HG03558 (cell line): ENCODE measurements around the gene HSPB9.

Experiments used
- ATAC-seq: cut with Tn5 transposase; IDR thresholded peaks from one replicate; pipeline ENCODE4 v1.9.1; 2021; ENCODE audit warnings: moderate number of reproducible peaks; ENCODE audit not compliant: unreplicated experiment; ENCODE audit errors: extremely low read depth

HSPB9 gene, protein sequence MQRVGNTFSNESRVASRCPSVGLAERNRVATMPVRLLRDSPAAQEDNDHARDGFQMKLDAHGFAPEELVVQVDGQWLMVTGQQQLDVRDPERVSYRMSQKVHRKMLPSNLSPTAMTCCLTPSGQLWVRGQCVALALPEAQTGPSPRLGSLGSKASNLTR

DNA sequence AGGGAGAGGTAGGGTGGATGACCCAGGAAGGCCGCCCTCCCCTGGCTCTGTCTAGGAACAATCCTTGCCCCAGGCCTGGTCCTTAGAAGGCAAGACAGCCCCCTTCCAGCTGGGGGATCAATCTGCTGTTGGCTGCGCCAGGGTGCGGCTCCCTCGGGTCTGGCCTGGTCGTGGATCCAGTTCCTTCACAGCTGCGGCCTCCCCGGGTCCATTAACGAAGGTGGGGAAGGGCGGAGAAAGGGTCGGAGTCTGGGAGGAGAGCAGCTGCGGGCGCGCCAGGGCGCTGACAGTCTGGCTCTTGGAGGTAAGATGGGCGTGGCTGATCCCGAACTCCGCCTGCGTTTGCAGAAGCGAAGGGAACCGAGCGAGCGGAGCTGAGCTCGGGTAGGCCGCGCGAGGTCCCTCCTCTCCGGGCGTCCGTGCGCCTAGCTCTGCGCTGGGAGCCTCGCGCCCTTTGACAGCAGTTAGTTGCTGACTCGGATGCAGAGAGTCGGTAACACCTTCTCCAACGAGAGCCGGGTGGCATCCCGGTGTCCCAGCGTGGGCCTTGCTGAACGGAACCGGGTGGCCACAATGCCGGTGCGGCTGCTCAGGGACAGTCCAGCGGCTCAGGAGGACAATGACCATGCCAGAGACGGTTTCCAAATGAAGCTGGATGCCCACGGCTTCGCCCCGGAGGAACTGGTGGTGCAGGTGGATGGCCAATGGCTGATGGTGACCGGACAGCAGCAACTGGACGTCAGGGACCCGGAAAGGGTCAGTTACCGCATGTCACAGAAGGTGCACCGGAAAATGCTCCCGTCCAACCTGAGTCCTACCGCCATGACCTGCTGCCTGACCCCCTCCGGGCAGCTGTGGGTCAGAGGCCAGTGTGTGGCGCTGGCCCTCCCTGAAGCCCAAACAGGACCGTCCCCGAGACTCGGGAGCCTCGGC, at the start of gene HSPB9:
Gene HSPB9 (plus strand): TSS at position 434 of the 933 bp plus-strand sequence. CDS start 47 bp downstream, at position 481.
- no peak for ATAC-seq

DNA sequence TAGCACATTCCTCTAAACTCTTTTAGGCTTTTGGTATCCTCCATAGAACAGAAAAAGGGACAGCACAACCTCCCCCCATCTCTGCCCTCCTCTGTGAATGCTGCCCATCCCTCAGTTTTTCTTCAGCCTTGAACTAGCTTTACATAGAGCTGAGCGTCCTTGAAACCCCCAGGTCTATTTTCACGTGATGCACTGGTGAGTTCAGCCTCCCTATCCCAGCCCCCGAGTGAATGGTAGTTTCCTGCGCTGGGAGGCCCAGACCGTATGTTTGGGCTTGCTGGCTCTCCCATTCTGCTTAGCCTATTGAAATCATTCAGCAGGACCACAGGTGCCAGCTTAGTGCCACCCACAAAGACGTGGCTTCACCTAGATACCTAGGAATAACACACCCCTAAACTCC, 46.8 kb upstream of the HSPB9 start:
- ATAC-seq, result no peak

DNA sequence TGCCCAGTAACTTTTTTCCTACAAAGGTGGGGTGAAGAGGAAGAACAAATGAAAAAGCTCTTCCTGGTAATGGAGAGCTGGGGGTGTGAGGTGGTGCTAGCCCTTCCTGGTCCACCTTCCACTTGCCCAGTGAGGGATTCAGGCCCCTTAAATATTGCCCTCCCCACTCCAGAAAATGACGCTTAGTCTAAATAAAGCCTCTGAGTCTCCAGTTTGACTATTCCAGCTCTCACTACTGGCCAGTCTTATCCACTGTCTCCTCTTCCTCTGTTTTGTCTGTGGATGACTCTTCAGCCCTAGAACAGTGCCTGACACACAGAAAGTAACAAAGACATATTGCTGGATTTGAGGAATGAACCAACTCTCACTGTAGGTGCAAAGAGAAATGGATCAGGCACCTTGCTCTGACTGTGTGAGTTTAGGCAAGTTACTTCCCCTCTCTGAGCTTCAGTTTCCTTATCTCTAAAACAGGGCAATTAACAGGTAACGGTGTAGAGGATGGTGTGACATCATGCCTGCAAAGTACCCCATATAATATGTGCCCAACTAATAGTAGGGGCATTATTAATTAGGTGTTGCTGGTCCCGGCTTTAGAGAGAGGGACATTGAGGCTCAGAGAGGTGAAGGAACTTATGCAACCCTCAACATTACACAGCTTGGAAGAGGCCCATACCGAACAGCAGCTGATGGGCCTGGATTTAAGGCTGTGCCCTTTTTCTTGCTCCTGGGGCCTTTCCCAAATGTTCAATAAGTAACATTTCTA, 45.6 kb upstream of the HSPB9 start:
- no peak for ATAC-seq

DNA sequence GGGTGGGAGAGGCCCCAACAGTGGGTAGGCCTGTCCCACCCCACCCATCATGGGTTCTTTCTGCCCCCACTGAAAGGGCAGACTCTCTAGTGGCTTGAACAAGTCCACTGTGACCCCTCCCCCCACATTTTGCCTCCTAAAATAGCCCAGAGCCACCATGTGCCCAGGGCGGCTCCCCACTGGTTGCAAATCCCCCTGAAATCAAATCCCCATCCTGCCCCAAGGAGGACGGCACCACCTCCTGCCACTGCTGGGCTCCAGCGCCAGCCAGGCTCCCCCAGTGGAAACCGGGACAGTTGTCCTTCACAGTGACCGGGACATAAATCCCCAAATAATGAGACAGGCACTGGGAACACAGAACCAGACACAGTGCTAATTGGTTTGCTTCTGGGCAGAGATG, 44.8 kb upstream of the HSPB9 start:
- ATAC-seq, result no peak

DNA sequence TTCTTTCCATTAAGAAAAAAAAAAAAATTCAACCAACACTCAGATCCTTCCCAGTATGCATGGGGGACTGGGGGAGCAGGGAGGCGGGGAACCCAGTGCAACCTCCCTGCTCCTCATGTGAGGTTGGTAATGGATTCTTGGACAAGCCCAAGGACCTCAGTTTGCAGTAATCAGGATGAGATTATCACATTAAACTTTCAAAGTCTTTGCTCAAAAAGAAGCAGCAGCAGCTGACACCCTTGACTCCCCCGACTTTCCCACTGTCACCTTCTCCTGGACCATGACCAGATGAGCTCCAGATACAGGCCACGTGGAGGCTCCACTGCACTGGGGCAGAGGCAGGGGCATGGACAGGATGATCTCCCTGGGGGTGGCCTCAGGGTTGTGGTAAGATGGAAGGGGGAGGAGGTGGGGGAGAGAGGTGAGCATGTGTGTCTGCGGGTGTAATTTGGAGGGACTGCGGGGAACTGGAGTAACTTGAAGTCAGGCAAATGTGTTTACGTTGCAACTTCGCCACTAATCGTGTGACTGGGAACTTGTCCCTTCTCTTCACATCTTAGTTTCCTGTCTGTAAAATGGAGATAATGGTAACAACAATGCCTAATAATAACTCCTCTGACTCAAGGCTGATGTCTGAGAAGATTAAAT, 44.1 kb upstream of the HSPB9 start:
- no peak for ATAC-seq

DNA sequence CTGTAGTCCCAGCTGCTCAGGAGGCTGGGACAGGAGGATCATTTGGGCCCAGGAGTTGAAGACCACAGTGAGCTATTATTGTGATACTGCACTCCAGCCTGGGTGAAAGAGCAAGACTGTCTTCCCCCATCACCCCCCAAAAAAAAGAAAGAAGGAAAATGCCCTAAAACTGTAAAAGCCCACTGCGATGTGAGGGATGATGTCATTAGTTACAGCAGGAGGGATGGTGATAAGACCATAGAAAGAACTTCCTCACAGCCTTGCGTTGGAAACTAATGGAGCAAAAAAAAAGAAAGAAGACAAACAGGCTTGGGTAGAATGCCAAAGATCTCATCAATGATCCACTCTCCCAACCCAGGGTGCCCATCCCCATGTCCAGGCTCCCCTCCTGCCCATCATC, 43.1 kb upstream of the HSPB9 start:
- ATAC-seq, result no peak

DNA sequence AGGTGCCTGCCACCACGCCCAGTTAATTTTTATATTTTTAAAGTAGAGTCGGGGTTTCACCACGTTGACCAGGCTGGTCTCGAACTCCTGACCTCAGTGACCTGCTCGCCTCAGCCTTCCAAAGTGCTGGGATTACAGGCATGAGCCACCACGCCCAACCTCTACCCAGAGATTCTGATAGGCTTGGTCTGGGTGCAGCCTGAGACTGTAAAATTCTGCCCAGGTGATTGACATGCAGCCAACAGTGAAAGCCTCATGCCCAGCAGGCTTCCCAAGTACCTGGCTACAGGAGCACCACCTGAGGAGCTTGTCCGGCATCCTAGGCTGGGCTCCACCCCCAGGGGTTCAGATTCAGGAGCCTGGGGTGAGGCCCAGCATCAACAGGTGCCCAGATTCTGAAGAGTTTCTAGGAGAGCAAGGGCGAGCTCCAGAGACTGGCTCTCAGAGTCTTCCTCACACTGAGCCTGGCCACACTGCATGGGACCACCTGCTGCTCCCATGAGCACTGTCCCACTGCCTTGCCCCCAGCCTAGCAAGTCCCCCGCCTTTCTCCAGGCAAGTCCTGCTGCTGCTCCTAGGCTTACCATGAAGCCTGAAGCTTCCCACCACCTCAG, 41.0 kb upstream of the HSPB9 start:
- ATAC-seq, result no peak

DNA sequence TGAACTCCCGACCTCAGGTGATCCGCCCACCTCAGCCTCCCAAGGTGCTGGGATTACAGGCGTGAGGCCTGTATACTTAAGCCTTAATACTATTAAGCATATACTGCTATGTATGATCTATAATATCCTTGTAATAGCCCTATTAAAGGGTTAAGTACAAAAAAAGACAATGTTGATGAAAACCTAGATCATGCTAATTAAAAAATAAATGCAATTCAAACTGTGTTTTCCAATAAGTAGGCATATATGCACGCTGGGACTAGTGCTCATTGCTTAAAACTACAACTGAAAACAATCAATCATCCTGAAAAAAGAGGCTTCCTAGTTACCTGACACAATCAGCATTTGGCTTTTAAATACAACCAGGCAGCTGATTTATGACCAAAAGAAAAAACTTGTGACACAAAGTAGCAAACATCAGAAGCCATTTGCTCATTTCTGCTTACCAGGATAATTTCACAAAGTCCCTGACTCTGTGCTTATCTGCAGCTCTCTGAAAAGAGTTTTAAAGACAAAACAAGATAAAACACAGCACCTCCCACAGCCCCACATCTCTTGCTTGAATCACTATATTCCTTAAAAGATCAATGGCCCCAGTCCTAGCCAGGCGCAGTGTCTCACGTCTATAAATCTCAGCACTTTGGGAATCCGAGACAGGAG, 35.4 kb upstream of the HSPB9 start:
- ATAC-seq, result no peak

DNA sequence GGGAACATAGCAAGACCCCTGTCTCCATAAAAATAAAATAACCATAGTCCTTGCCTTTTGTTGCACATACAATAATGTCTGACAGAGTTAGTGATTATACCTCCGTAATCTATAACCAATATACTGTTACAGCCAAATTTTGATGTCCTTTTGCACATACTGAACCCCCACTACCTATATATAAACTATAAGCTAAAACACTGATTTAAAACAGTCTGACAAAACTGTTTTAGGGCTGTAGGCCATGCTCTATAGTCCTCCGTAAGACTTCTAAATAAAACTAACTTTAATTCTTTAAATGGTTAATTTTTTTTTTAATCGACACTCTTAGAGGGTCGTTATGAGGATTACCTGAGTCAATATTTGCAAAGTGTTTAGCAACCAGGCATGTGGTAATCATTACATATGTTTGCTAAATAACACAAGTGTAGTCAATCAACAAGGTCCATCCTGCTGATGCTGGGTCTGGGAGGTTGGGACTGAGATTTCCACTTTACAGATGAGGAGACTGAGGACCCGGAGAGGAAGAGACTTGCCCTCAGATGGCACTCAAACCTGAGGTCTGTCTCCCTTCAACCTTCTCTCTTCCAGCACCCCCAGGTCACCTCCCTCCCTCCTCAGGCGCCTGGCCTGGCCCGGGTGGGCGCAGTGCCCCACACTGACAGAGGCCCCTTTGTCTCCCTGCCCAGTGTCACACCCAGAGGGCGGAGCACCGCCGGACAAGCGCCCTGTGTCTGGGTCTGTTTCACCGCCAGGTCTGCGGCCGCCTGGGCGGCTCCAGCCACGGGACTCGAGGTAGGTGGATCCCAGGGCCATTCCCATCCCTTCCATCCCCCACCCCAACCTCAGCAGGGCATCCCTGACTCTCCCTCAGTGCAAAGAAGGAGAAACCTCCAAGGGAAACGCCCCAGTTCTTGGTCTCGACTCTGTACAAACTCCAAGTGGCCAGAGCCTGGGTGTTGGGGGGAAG, 34.6 kb upstream of the HSPB9 start:
- ATAC-seq, result no peak

DNA sequence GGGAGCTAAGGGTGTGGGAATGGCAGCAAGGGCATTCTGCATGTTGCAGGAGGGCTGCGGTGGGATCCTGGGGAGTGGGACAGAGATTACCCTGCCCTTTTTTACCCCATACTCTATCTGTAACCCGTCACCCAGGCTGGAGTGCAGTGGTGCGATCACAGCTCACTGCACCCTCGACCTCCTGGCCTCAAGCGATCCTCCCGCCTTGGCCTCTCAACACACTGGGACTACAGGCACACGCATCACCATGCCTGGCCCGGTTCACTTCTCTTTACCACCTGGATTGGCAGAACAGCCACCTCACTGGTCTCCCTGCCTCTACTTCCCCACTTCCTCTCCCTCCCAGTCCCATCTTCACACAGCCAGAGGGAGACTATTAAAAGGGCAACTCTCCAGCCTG, 33.9 kb upstream of the HSPB9 start:
- no peak for ATAC-seq

DNA sequence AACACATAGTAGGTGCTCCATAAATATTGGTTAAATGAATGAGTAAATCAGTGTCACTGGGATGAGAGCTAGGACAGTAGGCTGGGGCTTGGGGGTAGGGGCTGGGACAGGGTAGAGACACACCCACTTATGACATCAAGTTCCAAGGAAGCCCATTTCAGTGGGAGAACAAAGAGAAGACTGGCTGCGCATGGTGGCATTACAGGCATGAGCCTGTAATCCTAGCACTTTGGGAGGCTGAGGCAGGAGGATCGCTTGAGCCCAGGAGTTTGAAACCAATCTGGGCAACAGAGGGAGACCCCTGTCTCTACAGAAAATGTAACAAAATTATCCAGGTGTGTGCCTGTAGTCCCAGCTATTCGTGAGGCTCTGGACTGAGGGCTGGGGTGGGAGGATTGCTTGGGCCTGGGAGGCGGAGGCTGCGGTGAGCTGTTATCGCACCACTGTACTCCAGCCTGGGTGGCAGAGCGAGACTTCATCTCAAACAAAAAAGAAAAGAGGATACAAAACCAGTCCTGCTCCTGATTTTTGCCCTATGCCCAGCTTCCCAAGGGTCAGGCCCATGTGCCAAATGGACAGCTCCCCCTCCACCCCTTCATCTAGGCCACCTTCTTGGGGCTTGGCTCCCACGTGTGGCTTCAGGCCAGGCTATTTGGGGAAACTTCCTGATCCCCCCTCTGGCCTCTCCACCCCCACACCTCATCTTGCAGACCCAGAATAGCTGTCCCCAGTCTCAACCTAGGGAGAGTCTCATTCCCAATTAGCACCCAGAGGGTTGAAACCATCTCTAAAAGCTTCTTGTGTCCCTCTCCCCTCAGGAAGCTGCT, 31.4 kb upstream of the HSPB9 start:
- ATAC-seq, result no peak

DNA sequence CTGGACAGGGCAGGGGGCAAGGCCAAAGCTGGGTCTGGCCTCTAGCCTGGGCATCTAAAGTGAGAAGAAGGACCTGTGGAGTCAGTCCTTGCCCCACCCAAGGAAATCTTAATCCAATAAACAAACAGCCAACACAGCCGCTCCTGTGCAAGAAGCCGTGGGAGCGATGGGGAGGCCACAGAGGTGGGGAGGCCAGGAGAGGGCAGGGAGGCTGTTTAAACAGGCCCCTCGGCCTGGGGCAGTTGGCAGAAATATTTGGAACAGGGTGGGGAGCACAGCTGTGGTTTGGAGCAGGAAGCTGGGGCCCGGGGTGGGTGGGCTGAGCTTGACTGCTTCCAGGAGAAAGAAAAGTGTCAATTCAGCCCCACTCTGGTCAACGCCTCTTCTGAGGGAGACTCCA, 29.7 kb upstream of the HSPB9 start:
- ATAC-seq, result no peak

DNA sequence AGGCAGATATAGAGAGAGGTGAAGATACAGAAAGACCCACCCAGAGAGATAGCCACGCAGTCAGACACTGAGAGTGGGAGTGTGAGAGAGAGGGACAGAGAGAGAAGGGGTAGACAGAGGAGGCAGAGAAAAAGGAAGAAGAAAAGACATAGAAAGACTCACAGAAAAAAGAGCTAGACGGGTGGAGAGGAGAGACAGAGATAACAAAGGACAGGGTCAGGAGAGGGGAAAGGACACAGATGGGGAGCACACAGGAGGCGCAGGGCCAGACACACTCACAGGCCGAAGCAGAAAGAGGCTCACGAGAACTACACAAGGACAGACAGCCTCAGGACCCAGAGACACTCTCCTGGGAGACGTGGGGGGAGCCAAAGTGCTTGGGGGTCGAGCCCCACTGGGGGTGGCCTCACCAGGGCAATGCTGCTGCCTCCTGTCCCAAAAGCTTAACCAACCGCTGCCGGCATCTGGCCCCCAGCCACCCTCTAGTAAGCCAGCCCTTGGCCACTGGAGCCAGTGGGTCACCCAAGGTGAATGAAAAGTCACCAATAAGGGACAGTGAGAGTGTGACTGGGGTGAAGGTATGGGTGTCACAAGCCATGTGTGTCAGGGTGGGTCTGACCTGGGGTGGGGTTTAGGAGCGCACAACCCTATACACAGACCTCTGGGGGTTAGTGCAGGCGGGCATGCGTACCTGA, 28.1 kb upstream of the HSPB9 start:
- no peak for ATAC-seq

DNA sequence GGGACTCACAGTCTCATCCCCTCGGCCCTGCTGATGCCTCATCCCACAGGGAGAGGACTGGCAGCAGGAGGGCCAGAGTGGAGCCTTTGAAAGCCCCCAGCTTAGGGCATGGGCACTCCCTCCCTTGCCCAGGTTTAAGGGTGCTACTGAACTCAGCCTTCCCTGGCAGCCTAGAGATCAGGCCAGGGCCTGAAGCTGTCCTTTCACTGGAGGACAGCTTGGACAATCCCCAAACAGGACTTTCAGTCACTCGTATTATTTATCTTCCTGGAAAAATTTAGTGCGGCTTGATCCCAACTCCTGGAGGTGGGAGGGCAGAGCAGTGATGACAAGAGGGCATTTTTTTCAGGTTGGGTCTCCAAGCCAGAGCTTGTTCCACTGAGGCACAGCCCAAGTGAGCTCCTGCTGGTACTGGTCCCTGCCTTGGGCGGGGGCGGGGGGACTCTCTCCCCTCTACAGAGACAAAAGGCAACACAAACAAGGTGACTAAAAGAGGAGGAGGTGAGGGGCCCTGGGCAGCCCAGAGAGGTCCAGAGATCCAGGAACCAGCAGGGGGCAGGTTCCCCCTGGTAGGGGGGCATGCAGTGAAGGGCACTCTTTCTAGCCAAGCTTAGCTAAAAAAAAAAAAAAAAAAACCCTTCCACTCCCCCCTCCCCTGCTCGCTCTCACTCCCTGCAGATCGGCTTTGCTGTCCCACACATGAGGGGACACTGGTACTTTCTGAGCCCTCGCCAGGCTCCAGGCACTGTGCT, 26.1 kb upstream of the HSPB9 start:
- no peak for ATAC-seq

DNA sequence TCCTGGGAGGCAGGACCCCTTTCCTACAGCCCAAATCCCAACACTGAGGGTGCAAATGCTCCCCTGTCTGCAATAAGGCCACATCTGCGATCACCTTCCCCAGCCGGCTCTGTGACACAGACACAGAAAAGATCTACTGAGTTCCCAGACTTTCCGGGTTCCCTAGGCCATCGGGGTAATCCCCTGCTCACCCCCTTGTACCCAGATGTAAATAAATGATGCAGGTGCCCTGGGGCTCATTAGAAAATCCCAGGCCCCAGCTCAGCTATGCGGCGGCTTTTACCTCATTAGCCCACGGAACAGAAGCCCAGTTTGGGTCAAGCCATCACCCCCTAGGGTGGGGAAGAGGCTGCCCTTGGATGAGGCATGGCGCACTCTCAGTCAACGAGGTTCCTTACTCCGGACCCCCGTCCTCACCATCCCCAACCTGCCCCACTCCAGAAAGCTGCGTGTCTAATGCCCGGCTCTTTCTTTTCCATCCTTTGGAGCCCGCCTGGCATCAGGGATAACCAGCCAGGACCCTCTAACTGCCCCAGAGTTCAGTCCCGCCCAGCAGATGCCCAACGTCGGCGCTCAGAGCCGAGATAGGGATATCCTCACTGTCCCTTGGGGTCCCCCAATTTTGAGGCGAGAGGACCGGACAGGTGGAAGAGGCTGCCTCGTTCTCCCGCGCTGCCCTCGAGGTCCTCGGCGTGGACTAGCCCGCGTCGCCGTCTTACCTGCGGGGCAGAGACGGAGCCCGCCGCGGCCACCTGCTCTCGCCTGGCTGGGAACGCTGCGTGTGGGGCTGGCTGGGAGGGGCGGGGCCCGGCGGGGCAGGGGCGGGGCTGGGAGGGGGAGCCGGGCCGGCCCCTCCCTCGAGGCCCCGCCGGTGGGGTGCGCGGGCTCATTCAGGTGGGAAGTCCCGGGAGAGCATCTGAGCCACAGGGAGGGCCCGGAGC, 24.6 kb upstream of the HSPB9 start, which contains the start of gene ZNF385C:
Gene ZNF385C (minus strand): TSS at position 783 of the 941 bp plus-strand sequence. CDS start 35,417 bp downstream, outside the sequence.
- no peak for ATAC-seq
